ENCODE measurements around the gene LLGL2. TPM values are rescaled to one million over a fixed set of nuclear protein-coding genes. Genes with fewer than 3 reads are reported as not detected.

LLGL2 gene
- total RNA-seq, 4 donors from 2014 or later = 35.6 to 73.5 (median 53.8) TPM

- 65 to 81% methylated on average over 8 to 9 of the region's 13 CpGs for WGBS, 2 donors
- H3K4me1 ChIP-seq = peaks cover 1 to 6% of the 10 kb centered on the region in 2 donors
- no peak overlapping the region for H3K4me3 ChIP-seq (replicated peaks in 1 of 3)
- intact Hi-C loops (cut with DNase I) = no loop called here
- H3K36me3 ChIP-seq = peaks cover 29 to 42% of the 10 kb centered on the region in 2 donors
- H3K9me3 ChIP-seq = no peaks in the 10 kb centered on the region
- no peak overlapping the region for H3K27ac ChIP-seq
- DNase-seq = no peak
- no peaks in the 10 kb centered on the region for H3K27me3 ChIP-seq
- TF ChIP-seq POLR2A (IDR thresholded peaks at IDR 0.05) = no peak
- TF ChIP-seq CTCF (IDR thresholded peaks at IDR 0.05) = no peak
Observed at GRCh38 chr17:75503976-75504346, 21.5 kb upstream of the LLGL2 start.

GRCh38 chr17:75504347-75505151, 20.9 kb upstream of the LLGL2 start:
- Histone ChIP-seq H3K27ac (no peak overlapping the region), H3K4me1 (peaks cover 6 to 12% of the 10 kb centered on the region in 2 donors), H3K27me3 (no peaks in the 10 kb centered on the region), H3K9me3 (no peaks in the 10 kb centered on the region), H3K36me3 (peaks cover 29 to 42% of the 10 kb centered on the region in 2 donors), H3K4me3 (replicated peaks in 1 of 3) (no peak overlapping the region)
- intact Hi-C loops (cut with DNase I) = loop anchor here (5.0 kb wide), 1 partner anchor 77 kb away; no protein-coding TSS in a partner anchor
- peak; percentile 19 to 49 (median 36) for TF ChIP-seq CTCF (IDR thresholded peaks at IDR 0.05)
- TF ChIP-seq POLR2A (IDR thresholded peaks at IDR 0.05) = no peak
- WGBS, 2 donors = 78 to 87% methylated on average over 20 to 21 of the region's 32 CpGs
- DNase-seq = peak; percentile 28 to 38

GRCh38 chr17:75505152-75505409, 20.4 kb upstream of the LLGL2 start:
- WGBS, 2 donors = 86 to 99% methylated on average over 4 of the region's 4 CpGs
- no peaks in the 10 kb centered on the region for H3K9me3 ChIP-seq
- H3K4me1 ChIP-seq = peaks cover 8 to 14% of the 10 kb centered on the region in 2 donors
- no peak for DNase-seq
- H3K27me3 ChIP-seq = no peaks in the 10 kb centered on the region
- no peak overlapping the region for H3K4me3 ChIP-seq (replicated peaks in 1 of 3)
- peaks cover 29 to 38% of the 10 kb centered on the region in 2 donors for H3K36me3 ChIP-seq
- TF ChIP-seq POLR2A (IDR thresholded peaks at IDR 0.05) (no peak), CTCF (IDR thresholded peaks at IDR 0.05) (no peak)
- intact Hi-C loops (cut with DNase I) = loop anchor here (5.0 kb wide), 1 partner anchor 78 kb away; no protein-coding TSS in a partner anchor
- H3K27ac ChIP-seq = no peak overlapping the region

GRCh38 chr17:75505640-75506039, 19.9 kb upstream of the LLGL2 start:
- Histone ChIP-seq H3K4me3 (replicated peaks in 1 of 3) (no peak overlapping the region), H3K4me1 (peaks cover 8 to 14% of the 10 kb centered on the region in 2 donors), H3K27ac (no peak overlapping the region), H3K27me3 (no peaks in the 10 kb centered on the region), H3K36me3 (peaks cover 25 to 35% of the 10 kb centered on the region in 2 donors), H3K9me3 (no peaks in the 10 kb centered on the region)
- no peak for DNase-seq
- WGBS, 2 donors = 89 to 95% methylated on average over 15 of the region's 15 CpGs
- TF ChIP-seq POLR2A (IDR thresholded peaks at IDR 0.05) (no peak), CTCF (IDR thresholded peaks at IDR 0.05) (no peak)
- intact Hi-C loops (cut with DNase I) = loop anchor here (5.0 kb wide), 1 partner anchor 78 kb away; no protein-coding TSS in a partner anchor

- no peak overlapping the region for H3K27ac ChIP-seq
- H3K4me1 ChIP-seq = peaks cover 8 to 15% of the 10 kb centered on the region in 2 donors
- H3K36me3 ChIP-seq = peaks cover 23 to 34% of the 10 kb centered on the region in 2 donors
- H3K4me3 ChIP-seq (replicated peaks in 1 of 3) = no peak overlapping the region
- no peak for DNase-seq
- no peaks in the 10 kb centered on the region for H3K27me3 ChIP-seq
- H3K9me3 ChIP-seq = no peaks in the 10 kb centered on the region
- 84 to 100% methylated on average over 1 to 19 of the region's 21 CpGs for WGBS, 2 donors
- intact Hi-C loops (cut with DNase I) = loop anchor here (5.0 kb wide), 1 partner anchor 79 kb away; no protein-coding TSS in a partner anchor
- no peak for TF ChIP-seq CTCF (IDR thresholded peaks at IDR 0.05)
- no peak for TF ChIP-seq POLR2A (IDR thresholded peaks at IDR 0.05)
Observed at GRCh38 chr17:75506134-75506533, 19.4 kb upstream of the LLGL2 start.

Data from thyroid gland (tissue), 4 donors.